NT2/D1 (cell line): ENCODE data around the gene CD248.
A peak's percentile ranks its signal among the peaks of the same experiment; 100 is the strongest.

ENCODE experiments used
- DNase-seq: peaks from one replicate; pipeline ENCODE4 v3.0.0-alpha.2; 2011; ENCODE audit warnings: low read depth, low spot score
- H3K27me3 ChIP-seq: 2 replicates; pipeline ENCODE4 v1.6.0; 2011; ENCODE audit warnings: mild to moderate bottlenecking; ENCODE audit not compliant: insufficient read length, insufficient read depth
- H3K36me3 ChIP-seq: 2 replicates; pipeline ENCODE4 v1.6.1; 2011; ENCODE audit warnings: mild to moderate bottlenecking, low read length, mixed read lengths; ENCODE audit not compliant: insufficient read depth, insufficient read length
- H3K4me1 ChIP-seq: 2 replicates; pipeline ENCODE4 v1.5.1; 2011; ENCODE audit not compliant: insufficient read depth, insufficient read length
- H3K4me3 ChIP-seq: 2 replicates; pipeline ENCODE4 v1.5.1; 2011; ENCODE audit warnings: low read depth; ENCODE audit not compliant: insufficient read length
- H3K9ac ChIP-seq: 2 replicates; pipeline ENCODE4 v1.6.0; 2011; ENCODE audit warnings: low read depth; ENCODE audit not compliant: insufficient read length
- H3K9me3 ChIP-seq: 2 replicates; pipeline ENCODE4 v1.5.1; 2011; ENCODE audit warnings: mild to moderate bottlenecking, low read length; ENCODE audit not compliant: insufficient read depth
- SUZ12 ChIP-seq: IDR thresholded peaks from 2 replicates; pipeline ENCODE4 v1.6.1; 2011; ENCODE audit not compliant: insufficient read length, insufficient read depth; ENCODE audit errors: extremely low read depth
- YY1 ChIP-seq: IDR thresholded peaks from 2 replicates; pipeline ENCODE4 v1.6.1; 2011; ENCODE audit not compliant: insufficient read length, insufficient read depth
- ZNF274 ChIP-seq: IDR thresholded peaks from 2 replicates; pipeline ENCODE4 v1.6.1; 2011; ENCODE audit warnings: mild to moderate bottlenecking, low read depth, low read length

Gene CD248

DNA sequence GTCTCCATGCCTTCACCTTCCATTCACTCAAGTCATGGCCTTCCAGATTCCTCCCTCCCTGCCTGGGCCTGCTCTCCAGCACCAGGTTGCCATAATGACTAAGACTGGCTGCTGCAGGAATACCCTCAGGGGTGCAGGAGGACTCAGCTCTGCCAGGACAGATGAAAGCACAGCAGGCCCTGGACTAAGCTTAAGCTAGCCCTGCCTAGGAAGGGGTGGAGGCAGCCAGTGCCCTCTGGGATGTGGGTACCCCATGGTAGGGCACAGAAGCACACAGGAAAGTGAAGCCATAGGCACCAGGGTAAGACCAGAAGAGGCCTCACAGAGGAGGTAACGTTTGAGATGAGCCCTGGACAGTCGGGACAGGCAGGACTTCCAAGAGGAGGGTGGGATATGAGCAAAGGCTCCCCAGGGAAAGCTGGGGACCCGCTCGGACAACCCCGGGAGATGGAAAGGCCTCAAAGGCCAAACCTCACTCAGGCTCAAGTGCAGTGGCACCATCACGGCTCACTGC, 22.4 kb upstream of the CD248 start:
- H3K27me3 ChIP-seq: no peaks in the 10 kb centered on the region
- no peak for TF ChIP-seq YY1
- TF ChIP-seq ZNF274: no peak
- TF ChIP-seq SUZ12: no peak
- H3K9me3 ChIP-seq: no peaks in the 10 kb centered on the region
- H3K9ac ChIP-seq: no peak overlapping the region
- peaks cover 8% of the 10 kb centered on the region for H3K4me1 ChIP-seq
- peaks cover 79% of the 10 kb centered on the region for H3K36me3 ChIP-seq
- no peak for DNase-seq
- no peak overlapping the region for H3K4me3 ChIP-seq

DNA sequence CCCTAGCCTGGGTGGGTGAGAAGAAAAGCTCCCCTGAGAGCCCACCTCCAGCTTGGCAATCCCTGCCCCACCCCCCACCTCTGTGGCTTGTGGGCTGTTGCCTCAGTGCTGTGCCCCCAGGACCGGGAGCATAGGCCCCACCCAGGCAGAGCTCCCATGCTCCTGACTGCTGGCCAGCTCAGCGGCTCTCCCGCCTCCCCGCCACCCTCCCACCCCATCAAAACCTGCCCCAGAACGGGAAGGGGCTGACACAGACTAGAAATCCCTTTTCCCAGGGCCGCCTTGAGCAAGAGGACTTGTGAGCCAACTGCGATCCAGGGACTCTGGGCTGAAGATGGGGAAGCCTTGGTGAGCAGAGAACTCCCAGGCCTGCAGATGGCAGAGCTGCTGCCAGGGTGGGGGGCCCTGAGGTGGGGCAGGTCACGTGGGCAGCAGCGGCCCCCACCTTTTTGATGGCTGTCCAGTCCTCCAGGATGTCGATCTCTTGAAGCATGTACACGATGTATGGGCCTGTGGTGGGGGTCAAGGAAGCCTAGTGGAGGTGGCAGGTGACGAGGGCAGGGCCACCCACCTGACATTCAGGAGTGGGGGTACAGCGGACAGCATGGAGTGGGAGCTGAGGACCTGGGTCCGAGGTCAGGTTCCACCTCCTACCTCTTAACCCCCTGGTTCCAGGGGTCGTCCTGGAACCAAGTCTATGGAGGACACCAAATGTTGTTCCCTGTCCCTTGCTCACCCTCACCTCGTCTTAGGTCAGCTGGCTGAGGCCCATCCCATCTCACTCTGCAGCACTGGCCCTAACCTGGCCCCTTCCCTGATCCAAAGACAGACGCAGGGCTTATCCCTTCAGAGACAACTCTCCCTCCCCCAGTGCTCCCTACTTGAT, 21.7 kb upstream of the CD248 start:
- DNase-seq: no peak
- no peaks in the 10 kb centered on the region for H3K27me3 ChIP-seq
- TF ChIP-seq YY1 (no peak), SUZ12 (no peak), ZNF274 (no peak)
- H3K36me3 ChIP-seq: peaks cover 84% of the 10 kb centered on the region
- H3K9ac ChIP-seq: no peak overlapping the region
- H3K9me3 ChIP-seq: no peaks in the 10 kb centered on the region
- no peak overlapping the region for H3K4me3 ChIP-seq
- H3K4me1 ChIP-seq: peaks cover 8% of the 10 kb centered on the region

DNA sequence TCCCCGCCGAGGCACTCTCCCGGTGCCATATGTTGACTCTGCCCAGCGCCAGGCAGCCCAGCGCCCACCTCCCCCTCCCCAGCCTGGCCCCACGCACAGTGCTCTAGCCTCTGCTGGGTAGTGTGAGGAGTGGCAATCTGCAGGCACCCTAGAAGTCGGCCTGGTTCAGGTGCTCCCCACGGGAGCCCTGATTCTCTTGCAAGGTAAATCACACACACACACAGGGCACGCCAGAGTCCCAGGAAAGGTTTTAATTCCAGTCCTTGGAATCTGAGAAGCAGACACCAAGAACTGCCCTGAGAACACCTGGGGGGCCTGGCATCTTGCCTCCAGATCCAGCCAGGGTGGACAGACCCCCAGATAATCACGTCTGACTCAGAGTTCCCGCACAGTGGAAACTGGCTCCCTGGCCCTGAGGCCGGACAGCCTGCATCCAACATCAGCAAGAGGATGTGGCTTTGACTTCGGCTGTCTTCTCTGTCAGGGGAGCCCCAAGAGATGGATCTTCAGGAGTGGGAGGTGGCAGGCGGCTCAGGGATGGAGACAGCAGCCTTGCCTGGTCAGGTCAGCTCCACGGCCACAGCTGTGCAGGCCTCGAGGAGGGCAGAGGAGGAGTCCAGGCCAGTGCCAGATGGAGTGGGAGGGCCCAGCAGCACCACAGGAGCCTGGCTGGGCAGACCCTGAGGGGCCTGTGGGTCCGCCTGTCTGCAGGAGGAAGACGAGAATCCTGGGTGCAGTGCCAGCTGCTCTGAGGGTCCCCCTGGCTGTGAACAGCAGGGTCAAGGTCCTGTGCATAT, 20.5 kb upstream of the CD248 start:
- Histone ChIP-seq H3K4me1 (peaks cover 8% of the 10 kb centered on the region), H3K27me3 (no peaks in the 10 kb centered on the region), H3K9me3 (no peaks in the 10 kb centered on the region), H3K36me3 (peaks cover 85% of the 10 kb centered on the region), H3K4me3 (no peak overlapping the region), H3K9ac (no peak overlapping the region)
- no peak for DNase-seq
- TF ChIP-seq SUZ12: no peak
- TF ChIP-seq ZNF274: no peak
- no peak for TF ChIP-seq YY1

DNA sequence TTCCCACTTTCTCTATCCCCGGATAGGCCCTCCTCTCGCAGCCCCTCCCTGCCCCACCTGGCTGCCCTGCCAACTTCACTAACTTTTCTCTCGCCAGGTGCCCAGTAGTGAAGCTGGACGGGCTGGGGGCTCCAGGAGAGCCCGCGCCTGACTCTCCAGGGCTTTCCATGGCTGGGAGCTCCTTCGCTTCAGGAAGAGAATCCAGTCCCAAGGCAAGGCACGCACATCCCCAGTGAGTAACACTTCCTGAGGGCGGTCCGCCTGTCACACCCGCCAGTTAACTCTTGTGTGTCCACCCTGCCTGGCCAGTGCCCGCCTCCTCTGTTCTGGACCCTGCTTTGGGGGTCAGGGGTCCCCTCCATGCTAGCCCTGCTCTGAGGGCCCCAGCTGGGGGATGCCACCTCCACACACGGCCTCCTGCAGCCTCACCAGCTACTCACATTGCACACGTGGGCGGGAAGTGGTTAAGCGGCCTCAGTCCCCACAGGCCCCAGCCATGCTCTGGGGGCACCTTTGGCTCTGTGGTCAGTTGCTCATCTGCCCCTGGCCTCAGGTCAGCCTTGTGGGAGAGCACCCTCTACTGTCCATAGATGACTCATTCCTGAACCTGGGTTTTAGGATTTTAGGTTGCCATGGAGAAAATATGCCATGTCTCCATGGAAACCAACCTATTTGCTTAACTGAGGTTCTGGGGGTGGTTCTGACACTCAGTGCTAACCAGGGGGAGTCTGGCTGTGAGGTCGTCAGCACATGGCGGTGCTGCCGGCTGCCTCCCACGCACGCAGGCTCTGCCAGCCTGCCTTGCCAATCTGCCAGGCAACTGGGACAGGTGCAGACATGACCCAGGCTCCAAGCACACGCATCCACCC, 19.6 kb upstream of the CD248 start, which contains the start of gene RIN1:
Gene RIN1 (minus strand): TSS at position 201 of the 869 bp plus-strand sequence. CDS start 32 bp downstream, at position 169.
- no peaks in the 10 kb centered on the region for H3K27me3 ChIP-seq
- DNase-seq: no peak
- H3K4me1 ChIP-seq: peaks cover 8% of the 10 kb centered on the region
- H3K9ac ChIP-seq: peak within 1 kb of the TSS; percentile 94
- H3K9me3 ChIP-seq: no peaks in the 10 kb centered on the region
- peaks cover 85% of the 10 kb centered on the region for H3K36me3 ChIP-seq
- H3K4me3 ChIP-seq: peak within 1 kb of the TSS; percentile 62
- TF ChIP-seq ZNF274 (no peak), YY1 (no peak), SUZ12 (no peak)

DNA sequence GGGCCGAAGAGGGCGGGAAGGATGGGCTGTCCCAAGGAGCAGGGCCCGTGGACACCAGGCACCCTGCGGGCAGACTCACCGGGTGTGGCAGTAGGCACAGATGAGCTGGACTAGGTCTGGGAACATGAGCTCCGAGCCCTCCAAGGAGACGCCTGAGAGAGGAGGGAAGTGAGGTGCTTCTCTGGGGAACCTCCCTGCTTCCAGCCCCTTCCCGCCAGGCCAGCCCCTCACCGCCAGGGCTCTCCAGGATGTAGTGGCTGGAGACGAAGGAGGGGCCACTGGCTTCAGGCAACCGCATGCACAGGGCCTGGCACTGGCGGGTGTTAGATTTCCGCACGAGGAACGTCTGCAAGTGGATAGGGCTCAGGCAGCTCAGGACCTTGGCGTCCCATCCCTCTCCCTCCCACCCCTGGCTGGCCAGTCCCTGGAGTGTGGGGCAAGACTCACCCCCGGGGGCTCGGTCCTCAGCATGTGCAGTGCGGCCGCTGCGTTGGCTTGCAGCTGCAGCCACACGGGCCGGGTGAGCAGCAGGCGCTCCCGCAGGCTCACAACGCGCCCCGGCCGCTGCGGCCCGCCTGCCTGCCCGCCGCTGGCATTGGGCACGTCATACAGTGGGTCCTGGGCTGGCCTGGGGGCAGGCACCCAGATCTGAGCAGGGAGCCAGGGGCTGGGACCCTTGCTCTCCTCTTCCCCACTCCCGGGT, 18.8 kb upstream of the CD248 start:
- H3K36me3 ChIP-seq: peaks cover 84% of the 10 kb centered on the region
- H3K4me1 ChIP-seq: peaks cover 8% of the 10 kb centered on the region
- DNase-seq: no peak
- H3K4me3 ChIP-seq: peak overlapping the region; percentile 62
- H3K27me3 ChIP-seq: no peaks in the 10 kb centered on the region
- peak overlapping the region; percentile 94 for H3K9ac ChIP-seq
- no peaks in the 10 kb centered on the region for H3K9me3 ChIP-seq
- TF ChIP-seq ZNF274 (no peak), SUZ12 (no peak), YY1 (no peak)

DNA sequence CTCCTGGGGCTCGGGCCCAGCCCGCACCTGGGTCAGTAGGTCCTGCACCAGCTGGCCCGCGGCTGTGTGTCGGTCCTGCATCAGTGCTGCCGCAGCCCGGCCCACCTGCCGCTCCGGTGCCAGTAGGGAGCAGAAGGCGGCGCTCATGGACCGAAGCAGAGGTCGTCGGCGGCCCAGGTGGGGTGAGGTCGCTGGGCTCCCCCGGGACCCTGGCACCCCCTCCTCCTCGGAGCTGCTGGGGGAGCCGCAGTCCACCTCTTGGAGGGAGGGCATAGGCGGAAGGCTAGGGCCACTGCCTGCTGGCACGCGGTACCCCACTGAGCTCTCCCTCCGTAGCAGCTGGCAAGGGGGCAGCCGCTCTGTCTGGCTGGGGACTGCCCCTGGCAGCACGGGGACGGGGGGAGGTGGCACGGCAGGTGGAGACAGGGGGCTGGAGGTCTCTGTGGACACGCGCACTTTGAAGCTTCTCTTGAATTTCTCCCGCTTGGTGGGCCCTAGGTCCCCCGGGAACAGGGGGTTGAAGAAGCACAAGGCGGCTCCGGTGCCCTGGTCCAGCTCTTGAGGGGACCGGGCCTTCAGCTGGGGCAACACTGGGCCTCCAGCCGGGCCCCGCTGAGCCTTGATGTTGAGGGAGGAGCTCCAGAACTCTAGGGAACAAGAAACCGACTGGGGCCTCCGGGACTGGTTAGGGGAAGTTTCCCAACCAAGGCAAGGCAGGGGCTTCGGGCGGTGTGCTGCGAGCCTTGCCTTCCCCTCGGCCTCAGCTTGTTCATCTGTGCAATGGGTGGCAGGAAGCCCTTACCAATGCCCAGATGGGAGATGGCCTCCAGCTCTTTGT, 18.0 kb upstream of the CD248 start:
- H3K27me3 ChIP-seq: no peaks in the 10 kb centered on the region
- peak overlapping the region; percentile 62 for H3K4me3 ChIP-seq
- H3K36me3 ChIP-seq: peaks cover 75% of the 10 kb centered on the region
- H3K9me3 ChIP-seq: no peaks in the 10 kb centered on the region
- no peak for DNase-seq
- TF ChIP-seq ZNF274 (no peak), SUZ12 (no peak)
- H3K9ac ChIP-seq: peak overlapping the region; percentile 94
- peaks cover 8% of the 10 kb centered on the region for H3K4me1 ChIP-seq
